A549 (cell line): ENCODE data around the gene NAGPA. TPM values are rescaled to one million over a fixed set of nuclear protein-coding genes. Genes with fewer than 3 reads are reported as not detected.

Source experiments
- ATAC-seq, 2 experiments: fragments of 200-7000 bp in 1 of 2; fragments of >200 bp in 1 of 2; cut with Nextera tagmentation in 1 of 2; cut with Tn5 transposase in 1 of 2; 3 replicates each; pipeline versions ENCODE4 v1.8.0 to v1.9.1; 2018 to 2020; ENCODE audit warnings: mild to moderate bottlenecking in 1 of 2, moderate library complexity in 1 of 2
- CTCF ChIA-PET: fragments of 300-600 bp; sonication (Branson Sonifier 250); formaldehyde crosslinking; extraction: SDS; loops from one replicate; lab custom pipeline; 2021; ENCODE audit warnings: antibody characterized with exemption, inconsistent platforms; lab: Yijun Ruan, JAX
- POLR2A ChIA-PET: fragments of 350-600 bp; formaldehyde crosslinking; extraction: SDS; loops from one replicate; lab custom pipeline; 2021; ENCODE audit warnings: antibody characterized with exemption, inconsistent platforms; lab: Yijun Ruan, JAX
- DNase-seq, 2 experiments: peaks; one replicate each; pipeline versions ENCODE4 v3.0.0 to v3.0.0-alpha.2; 2011 to 2016; ENCODE audit warnings: low read depth in 1 of 2, low spot score in 1 of 2
- FAIRE-seq: peaks from 2 replicates; lab custom pipeline; 2011; peaks lifted over from hg19 to GRCh38; lab: Jason Lieb, UNC
- H3K27ac ChIP-seq, 2 experiments: fragments of >200 bp; sonication (Bioruptor Twin); formaldehyde crosslinking; 3 replicates each; pipeline ENCODE4 v1.5.1; 2016 to 2017
- H3K4me1 ChIP-seq: fragments of >200 bp; sonication (Bioruptor Twin); formaldehyde crosslinking; 3 replicates; pipeline ENCODE4 v1.6.1; 2016
- H3K4me2 ChIP-seq: fragments of >200 bp; sonication (Bioruptor Twin); formaldehyde crosslinking; 3 replicates; pipeline ENCODE4 v1.6.1; 2016
- H3K4me3 ChIP-seq: fragments of >200 bp; sonication (Bioruptor Twin); formaldehyde crosslinking; 3 replicates; pipeline ENCODE4 v1.5.1; 2016
- H3K9me3 ChIP-seq: fragments of >200 bp; sonication (Bioruptor Twin); formaldehyde crosslinking; 3 replicates; pipeline ENCODE4 v1.6.1; 2016
- CBX8 ChIP-seq: fragments of 200-600 bp; sonication (generic); IDR thresholded peaks from 2 replicates; pipeline ENCODE4 v1.6.1; 2016
- EP300 ChIP-seq, 2 experiments: fragments of >200 bp; sonication (Bioruptor Twin); formaldehyde crosslinking; IDR thresholded peaks; 2 replicates in 1 of 2; 3 replicates in 1 of 2; pipeline ENCODE4 v1.6.1; 2016 to 2017
- ESRRA ChIP-seq: fragments of 150-350 bp; IDR thresholded peaks from 2 replicates; pipeline ENCODE4 v1.6.1; 2014; ENCODE audit warnings: mild to moderate bottlenecking, low read length, borderline replicate concordance
- HEYL ChIP-seq: fragments of 250-450 bp; sonication (Bioruptor Pico); IDR thresholded peaks from 2 replicates; pipeline ENCODE4 v1.8.0; 2021; ENCODE audit warnings: mild to moderate bottlenecking, moderate library complexity
- HOXA7 ChIP-seq: fragments of 250-450 bp; sonication (Bioruptor Pico); IDR thresholded peaks from 2 replicates; pipeline ENCODE4 v1.5.0; 2020; ENCODE audit warnings: mild to moderate bottlenecking, moderate library complexity
- NFE2L2 ChIP-seq: fragments of 150-350 bp; conservative IDR thresholded peaks from 2 replicates; pipeline ENCODE4 v1.6.1; 2014; ENCODE audit warnings: low read length
- POLR2AphosphoS2 ChIP-seq: conservative IDR thresholded peaks from 2 replicates; pipeline ENCODE4 v1.6.1; 2012; ENCODE audit warnings: low read length, improper control_type of control experiment, inconsistent platforms
- RARB ChIP-seq: fragments of 250-450 bp; sonication (Bioruptor Pico); IDR thresholded peaks from 2 replicates; pipeline ENCODE4 v1.8.0; 2021; ENCODE audit warnings: mild to moderate bottlenecking, moderate library complexity
- REST ChIP-seq: fragments of 200-600 bp; sonication (generic); IDR thresholded peaks from 2 replicates; pipeline ENCODE4 v1.6.1; 2016; ENCODE audit warnings: antibody characterized with exemption, mild to moderate bottlenecking, moderate library complexity
- RFX5 ChIP-seq: fragments of 450-650 bp; IDR thresholded peaks from 2 replicates; pipeline ENCODE4 v1.7.1; 2014; ENCODE audit warnings: antibody characterized with exemption, mild to moderate bottlenecking, moderate library complexity
- RNF2 ChIP-seq: fragments of 200-600 bp; sonication (generic); IDR thresholded peaks from 2 replicates; pipeline ENCODE4 v1.6.1; 2016; ENCODE audit warnings: low read depth, mild to moderate bottlenecking, antibody characterized with exemption, moderate library complexity, borderline replicate concordance
- TP53 ChIP-seq: fragments of 250-450 bp; sonication (Bioruptor Pico); IDR thresholded peaks from 2 replicates; pipeline ENCODE4 v1.5.0; 2021; ENCODE audit warnings: mild to moderate bottlenecking, moderate library complexity
- ZFP36 ChIP-seq: fragments of 450-650 bp; IDR thresholded peaks from 2 replicates; pipeline ENCODE4 v1.6.1; 2014; ENCODE audit warnings: borderline replicate concordance; ENCODE audit not compliant: partially characterized antibody
- WGBS: methylation state at CpG from one replicate; pipeline ENCODE4 v1.1.6; 2017; ENCODE audit errors: missing lambda C conversion rate; 5-methylcytosine and 5-hydroxymethylcytosine counted together
- polyA plus RNA-seq, 4 experiments: library from polyadenylated mRNA; depleted of rRNA in 3 of 4; stranded (reverse); fragments of >200 nt; fragmentation: RNase III in 1 of 4; extraction: RNeasy Plus Mini Kit Qiagen cat#74134 plus additional on column Dnase treatment in 1 of 4; gene quantifications; 2 replicates in 3 of 4; 3 replicates in 1 of 4; pipeline ENCODE4 v1.2.3, GENCODE V29; 2011 to 2017
- TF ChIP-seq, protein P1 (sequence below): fragments of 250-450 bp; sonication (Bioruptor Pico); IDR thresholded peaks from 2 replicates; pipeline ENCODE4 v1.5.0; 2020; ENCODE audit warnings: low read depth, mild to moderate bottlenecking, moderate library complexity
- TF ChIP-seq, protein P2 (sequence below): fragments of 150-350 bp; IDR thresholded peaks from 2 replicates; pipeline ENCODE4 v1.6.1; 2014; ENCODE audit warnings: low read depth, mild to moderate bottlenecking, low read length
- TF ChIP-seq, protein P3 (sequence below): fragments of >200 bp; sonication (Bioruptor Twin); formaldehyde crosslinking; IDR thresholded peaks from 3 replicates; pipeline ENCODE4 v1.5.1; 2016

NAGPA gene
- polyA plus RNA-seq, 2 of the 4 experiments (the other 2 are of a cell fraction): 6.5 to 17.3 TPM

GRCh38 chr16:5031601-5032000, 2.1 kb downstream of the NAGPA start:
- ChIA-PET CTCF (interaction anchor here (0.8 to 1.7 kb wide), 4 partner anchors 12 to 482 kb away, joined by 3 to 4 read pairs (median 4); no protein-coding TSS in a partner anchor), POLR2A (no interaction called here)
- WGBS: 77% methylated on average over 7 of the region's 7 CpGs
- TF ChIP-seq, protein P1, sequence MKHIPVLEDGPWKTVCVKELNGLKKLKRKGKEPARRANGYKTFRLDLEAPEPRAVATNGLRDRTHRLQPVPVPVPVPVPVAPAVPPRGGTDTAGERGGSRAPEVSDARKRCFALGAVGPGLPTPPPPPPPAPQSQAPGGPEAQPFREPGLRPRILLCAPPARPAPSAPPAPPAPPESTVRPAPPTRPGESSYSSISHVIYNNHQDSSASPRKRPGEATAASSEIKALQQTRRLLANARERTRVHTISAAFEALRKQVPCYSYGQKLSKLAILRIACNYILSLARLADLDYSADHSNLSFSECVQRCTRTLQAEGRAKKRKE (CRISPR knock-in tag): no peak
- TF ChIP-seq CBX8 (no peak), RARB (CRISPR knock-in tag) (no peak), POLR2AphosphoS2 (no peak), RFX5 (no peak), HOXA7 (no peak), ZFP36 (no peak), TP53 (CRISPR knock-in tag) (no peak), REST (no peak), RNF2 (no peak)
- TF ChIP-seq, protein P2, sequence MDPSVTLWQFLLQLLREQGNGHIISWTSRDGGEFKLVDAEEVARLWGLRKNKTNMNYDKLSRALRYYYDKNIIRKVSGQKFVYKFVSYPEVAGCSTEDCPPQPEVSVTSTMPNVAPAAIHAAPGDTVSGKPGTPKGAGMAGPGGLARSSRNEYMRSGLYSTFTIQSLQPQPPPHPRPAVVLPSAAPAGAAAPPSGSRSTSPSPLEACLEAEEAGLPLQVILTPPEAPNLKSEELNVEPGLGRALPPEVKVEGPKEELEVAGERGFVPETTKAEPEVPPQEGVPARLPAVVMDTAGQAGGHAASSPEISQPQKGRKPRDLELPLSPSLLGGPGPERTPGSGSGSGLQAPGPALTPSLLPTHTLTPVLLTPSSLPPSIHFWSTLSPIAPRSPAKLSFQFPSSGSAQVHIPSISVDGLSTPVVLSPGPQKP: no peak
- H3K4me3 ChIP-seq: no peak overlapping the region
- H3K4me1 ChIP-seq: peaks cover 11% of the 10 kb centered on the region
- H3K4me2 ChIP-seq: no peak overlapping the region
- DNase-seq: no peak
- no peaks in the 10 kb centered on the region for H3K9me3 ChIP-seq
- no peak overlapping the region for H3K27ac ChIP-seq
- FAIRE-seq: no peak
- no peak for ATAC-seq

DNA sequence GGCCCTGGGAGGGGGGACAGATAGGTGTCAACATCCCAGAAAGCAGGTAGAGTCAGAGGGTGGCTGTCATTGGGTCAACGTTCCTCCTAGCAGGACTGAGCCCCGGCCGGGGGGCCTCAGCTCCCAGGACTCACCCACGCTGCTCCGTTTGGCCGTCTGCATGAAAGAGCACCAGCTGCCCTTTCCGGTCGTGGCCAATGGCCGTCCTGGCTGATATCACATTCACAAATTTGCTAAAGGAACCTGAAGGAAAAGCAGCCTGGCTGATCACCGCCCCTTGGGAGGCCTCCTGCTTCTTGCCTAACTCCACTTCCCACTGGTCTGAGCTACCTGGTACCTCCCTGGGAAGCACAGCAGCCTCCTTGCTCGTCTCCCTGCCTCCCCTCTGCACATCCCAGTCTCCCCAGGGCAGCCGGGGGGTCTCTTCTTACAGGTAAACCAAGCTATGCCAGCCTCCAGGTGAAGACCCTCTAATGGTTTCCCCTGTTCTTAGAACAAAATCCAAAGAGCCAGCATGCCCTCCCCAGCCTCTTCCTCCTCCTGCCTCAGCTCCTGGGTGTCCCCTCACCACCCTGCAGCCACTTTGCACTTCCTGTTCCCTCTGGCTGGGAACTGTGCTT, 3.4 kb downstream of the NAGPA start:
- POLR2A ChIA-PET: interaction anchor here (1.0 kb wide), 1 partner anchor 56 kb away, joined by 3 read pairs; no protein-coding TSS in a partner anchor
- CTCF ChIA-PET: interaction anchor here (0.5 to 1.8 kb wide), 5 partner anchors 13 to 306 kb away, joined by 3 to 7 read pairs (median 3); no protein-coding TSS in a partner anchor
- H3K4me2 ChIP-seq: no peak overlapping the region
- DNase-seq (no peak), FAIRE-seq (no peak), ATAC-seq (no peak)
- no peak for TF ChIP-seq HEYL
- TF ChIP-seq RFX5: no peak
- TF ChIP-seq RNF2: no peak
- TF ChIP-seq REST: no peak
- TF ChIP-seq NFE2L2: no peak
- TF ChIP-seq EP300 (IDR thresholded peaks at IDR 0.05): no peak
- TF ChIP-seq ESRRA: no peak
- TF ChIP-seq, protein P3, sequence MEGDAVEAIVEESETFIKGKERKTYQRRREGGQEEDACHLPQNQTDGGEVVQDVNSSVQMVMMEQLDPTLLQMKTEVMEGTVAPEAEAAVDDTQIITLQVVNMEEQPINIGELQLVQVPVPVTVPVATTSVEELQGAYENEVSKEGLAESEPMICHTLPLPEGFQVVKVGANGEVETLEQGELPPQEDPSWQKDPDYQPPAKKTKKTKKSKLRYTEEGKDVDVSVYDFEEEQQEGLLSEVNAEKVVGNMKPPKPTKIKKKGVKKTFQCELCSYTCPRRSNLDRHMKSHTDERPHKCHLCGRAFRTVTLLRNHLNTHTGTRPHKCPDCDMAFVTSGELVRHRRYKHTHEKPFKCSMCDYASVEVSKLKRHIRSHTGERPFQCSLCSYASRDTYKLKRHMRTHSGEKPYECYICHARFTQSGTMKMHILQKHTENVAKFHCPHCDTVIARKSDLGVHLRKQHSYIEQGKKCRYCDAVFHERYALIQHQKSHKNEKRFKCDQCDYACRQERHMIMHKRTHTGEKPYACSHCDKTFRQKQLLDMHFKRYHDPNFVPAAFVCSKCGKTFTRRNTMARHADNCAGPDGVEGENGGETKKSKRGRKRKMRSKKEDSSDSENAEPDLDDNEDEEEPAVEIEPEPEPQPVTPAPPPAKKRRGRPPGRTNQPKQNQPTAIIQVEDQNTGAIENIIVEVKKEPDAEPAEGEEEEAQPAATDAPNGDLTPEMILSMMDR: no peak
- no peak overlapping the region for H3K4me3 ChIP-seq
- no peak overlapping the region for H3K27ac ChIP-seq
- H3K9me3 ChIP-seq: no peaks in the 10 kb centered on the region
- 80% methylated on average over 12 of the region's 12 CpGs for WGBS
- H3K4me1 ChIP-seq: peaks cover 11% of the 10 kb centered on the region
